HG03135 (cell line): ENCODE measurements around the gene NCBP3.
"Not testable (repeated sequence)": the region's sequence is repeated elsewhere in the genome, so short reads cannot be mapped to it uniquely, and the experiment has no call there.

Source experiments
- ATAC-seq: cut with Tn5 transposase; IDR thresholded peaks from one replicate; pipeline ENCODE4 v1.9.1; 2021; ENCODE audit warnings: mild to moderate bottlenecking, moderate library complexity; ENCODE audit not compliant: unreplicated experiment

The NCBP3 gene

GRCh38 chr17:3882276-3882675, 36.2 kb upstream of the NCBP3 start:
- ATAC-seq = no peak

GRCh38 chr17:3880983-3881382, 34.9 kb upstream of the NCBP3 start:
- ATAC-seq = no peak

GRCh38 chr17:3879591-3880417, 33.8 kb upstream of the NCBP3 start:
- ATAC-seq = no peak

- ATAC-seq = no peak
These were observed 33.1 kb upstream of the NCBP3 start for GRCh38 chr17:3879186-3879585.

GRCh38 chr17:3877220-3877619, 31.2 kb upstream of the NCBP3 start:
- ATAC-seq = no peak

- no peak for ATAC-seq
These were observed 29.3 kb upstream of the NCBP3 start for GRCh38 chr17:3875317-3875716.

GRCh38 chr17:3873862-3874261, 27.8 kb upstream of the NCBP3 start:
- ATAC-seq = no peak

- peak; percentile 62 for ATAC-seq
These were observed 24.8 kb upstream of the NCBP3 start for GRCh38 chr17:3870871-3871306.

- no peak for ATAC-seq
These were observed 21.6 kb upstream of the NCBP3 start for GRCh38 chr17:3867606-3868005.

- ATAC-seq = no peak
These were observed 21.1 kb upstream of the NCBP3 start for GRCh38 chr17:3867106-3867505.

GRCh38 chr17:3866276-3866675, 20.2 kb upstream of the NCBP3 start:
- no peak for ATAC-seq

GRCh38 chr17:3865176-3865575, 19.1 kb upstream of the NCBP3 start:
- no peak for ATAC-seq

- ATAC-seq = no peak
These were observed 18.5 kb upstream of the NCBP3 start for GRCh38 chr17:3864534-3864933.

- ATAC-seq = no peak
These were observed 16.0 kb upstream of the NCBP3 start for GRCh38 chr17:3861761-3862681.

GRCh38 chr17:3860939-3861700, 15.1 kb upstream of the NCBP3 start:
- ATAC-seq = no peak

GRCh38 chr17:3859940-3860339, 13.9 kb upstream of the NCBP3 start:
- ATAC-seq = no peak

GRCh38 chr17:3857261-3858105, 11.4 kb upstream of the NCBP3 start:
- ATAC-seq = no peak

- ATAC-seq = not testable (repeated sequence)
These were observed 8.2 kb upstream of the NCBP3 start for GRCh38 chr17:3854204-3854603.

GRCh38 chr17:3852561-3852960, 6.5 kb upstream of the NCBP3 start:
- no peak for ATAC-seq

GRCh38 chr17:3851461-3852100, 5.5 kb upstream of the NCBP3 start:
- ATAC-seq = no peak
